ENCODE data around the gene CHRNA5.

GRCh38 chr15:78636378-78636859 lies 71.1 kb downstream of the CHRNA5 start:
- TF ChIP-seq CTCF (IDR thresholded peaks at IDR 0.05) (no peak), ZFX (IDR thresholded peaks at IDR 0.05; ENCODE audit: borderline replicate concordance) (no peak)

Data from 22Rv1 (cell line).